PC-9 (cell line): Measurements from ENCODE around the gene ACOXL. TPM values are rescaled to one million over a fixed set of nuclear protein-coding genes. Genes with fewer than 3 reads are reported as not detected.

Experiments used
- BruUV-seq: library from RNA; stranded (reverse); fragments of 400-500 nt; replicated peaks from 2 replicates; lab custom pipeline; 2021; lab: Mats Ljungman, UMichigan
- CTCF ChIA-PET: fragments of 300-600 bp; sonication (Branson Sonifier 250); formaldehyde crosslinking; loops from one replicate; lab custom pipeline; 2022; ENCODE audit warnings: antibody characterized with exemption; lab: Charles Lee
- POLR2A ChIA-PET: fragments of 300-600 bp; sonication (Branson Sonifier 250); formaldehyde crosslinking; loops from one replicate; lab custom pipeline; 2022; ENCODE audit warnings: antibody characterized with exemption; ENCODE audit not compliant: unreplicated experiment; lab: Charles Lee
- DNase-seq, 2 experiments: peaks; one replicate each; pipeline versions ENCODE4 v3.0.0 to v3.0.0-alpha.2; 2015 to 2022; ENCODE audit warnings: mixed read lengths in 1 of 2
- H2AFZ ChIP-seq: fragments of 200-600 bp; sonication (generic); 2 replicates; pipeline ENCODE4 v1.8.1; 2017; ENCODE audit warnings: antibody characterized with exemption
- H3F3A ChIP-seq: fragments of 200-600 bp; sonication (generic); 2 replicates; pipeline ENCODE4 v1.8.1; 2017; ENCODE audit warnings: antibody characterized with exemption, mild to moderate bottlenecking, low read depth; ENCODE audit not compliant: insufficient read depth
- H3K27ac ChIP-seq: fragments of 200-600 bp; sonication (generic); 2 replicates; pipeline ENCODE4 v1.6.1; 2016; ENCODE audit warnings: mixed run types
- H3K27me3 ChIP-seq: fragments of 200-600 bp; sonication (generic); 2 replicates; pipeline ENCODE4 v1.6.1; 2016; ENCODE audit warnings: low read depth, mixed run types; ENCODE audit not compliant: insufficient read depth
- H3K36me3 ChIP-seq: fragments of 200-600 bp; sonication (generic); 2 replicates; pipeline ENCODE4 v1.6.1; 2016; ENCODE audit warnings: low read depth, mixed run types
- H3K4me1 ChIP-seq: fragments of 200-600 bp; sonication (generic); replicated peaks from 2 replicates; pipeline ENCODE4 v1.6.1; 2016; ENCODE audit warnings: mixed run types; ENCODE audit not compliant: insufficient read depth
- H3K4me2 ChIP-seq: fragments of 200-600 bp; sonication (generic); 2 replicates; pipeline ENCODE4 v1.6.1; 2017; ENCODE audit warnings: mixed run types
- H3K4me3 ChIP-seq: fragments of 200-600 bp; sonication (generic); 2 replicates; pipeline ENCODE4 v1.6.1; 2016; ENCODE audit warnings: mixed run types
- H3K79me2 ChIP-seq: fragments of 200-600 bp; sonication (generic); 2 replicates; pipeline ENCODE4 v1.6.1; 2017; ENCODE audit warnings: low read depth, mixed run types
- H3K9me2 ChIP-seq: fragments of 200-600 bp; sonication (generic); 2 replicates; pipeline ENCODE4 v1.8.1; 2017; ENCODE audit warnings: mild to moderate bottlenecking; ENCODE audit not compliant: insufficient read depth
- H3K9me3 ChIP-seq: fragments of 200-600 bp; sonication (generic); 2 replicates; pipeline ENCODE4 v1.8.1; 2016; ENCODE audit warnings: low read depth; ENCODE audit not compliant: insufficient read depth
- H4K20me1 ChIP-seq: fragments of 200-600 bp; sonication (generic); 2 replicates; pipeline ENCODE4 v1.8.1; 2017; ENCODE audit not compliant: insufficient read depth
- EZH2 ChIP-seq: fragments of 200-600 bp; sonication (generic); IDR thresholded peaks from 2 replicates; pipeline ENCODE4 v1.8.0; 2017; ENCODE audit warnings: antibody characterized with exemption, low read depth
- intact Hi-C: fragments of 100-400 bp; cut with micrococcal nuclease; formaldehyde crosslinking; loops from one replicate; pipeline ENCODE4 v1.10.0; 2022; ENCODE audit not compliant: unreplicated experiment
- total RNA-seq: library from RNA; stranded (reverse); gene quantifications from 2 replicates; pipeline ENCODE4 v1.2.3, GENCODE V29; 2021
- TF ChIP-seq, protein P1 (sequence below): fragments of 200-600 bp; sonication (generic); conservative IDR thresholded peaks from 2 replicates; pipeline ENCODE4 v1.6.1; 2017; ENCODE audit warnings: mixed run types, antibody characterized with exemption, mild to moderate bottlenecking, moderate library complexity

ACOXL gene
- total RNA-seq, 1 experiment from 2014 or later: 10.7 TPM

GRCh38 chr2:110948027-110948674, 215.8 kb downstream of the ACOXL start:
- no peaks in the 10 kb centered on the region for H3K36me3 ChIP-seq
- H3K27me3 ChIP-seq: no peaks in the 10 kb centered on the region
- H3K4me3 ChIP-seq: no peak overlapping the region
- no peak for DNase-seq
- H3K79me2 ChIP-seq: no peaks in the 10 kb centered on the region
- no peaks in the 10 kb centered on the region for H3K9me2 ChIP-seq
- H3K27ac ChIP-seq: no peak overlapping the region
- POLR2A ChIA-PET: no interaction called here
- H3K4me1 ChIP-seq: no peaks in the 10 kb centered on the region
- no peaks in the 10 kb centered on the region for H3F3A ChIP-seq
- no peak overlapping the region for H2AFZ ChIP-seq
- H3K4me2 ChIP-seq: no peak overlapping the region
- no peaks in the 10 kb centered on the region for H3K9me3 ChIP-seq
- TF ChIP-seq, protein P1, sequence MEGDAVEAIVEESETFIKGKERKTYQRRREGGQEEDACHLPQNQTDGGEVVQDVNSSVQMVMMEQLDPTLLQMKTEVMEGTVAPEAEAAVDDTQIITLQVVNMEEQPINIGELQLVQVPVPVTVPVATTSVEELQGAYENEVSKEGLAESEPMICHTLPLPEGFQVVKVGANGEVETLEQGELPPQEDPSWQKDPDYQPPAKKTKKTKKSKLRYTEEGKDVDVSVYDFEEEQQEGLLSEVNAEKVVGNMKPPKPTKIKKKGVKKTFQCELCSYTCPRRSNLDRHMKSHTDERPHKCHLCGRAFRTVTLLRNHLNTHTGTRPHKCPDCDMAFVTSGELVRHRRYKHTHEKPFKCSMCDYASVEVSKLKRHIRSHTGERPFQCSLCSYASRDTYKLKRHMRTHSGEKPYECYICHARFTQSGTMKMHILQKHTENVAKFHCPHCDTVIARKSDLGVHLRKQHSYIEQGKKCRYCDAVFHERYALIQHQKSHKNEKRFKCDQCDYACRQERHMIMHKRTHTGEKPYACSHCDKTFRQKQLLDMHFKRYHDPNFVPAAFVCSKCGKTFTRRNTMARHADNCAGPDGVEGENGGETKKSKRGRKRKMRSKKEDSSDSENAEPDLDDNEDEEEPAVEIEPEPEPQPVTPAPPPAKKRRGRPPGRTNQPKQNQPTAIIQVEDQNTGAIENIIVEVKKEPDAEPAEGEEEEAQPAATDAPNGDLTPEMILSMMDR: no peak
- no peak for TF ChIP-seq EZH2
- CTCF ChIA-PET: no interaction called here
- H4K20me1 ChIP-seq: no peaks in the 10 kb centered on the region
- BruUV-seq: no TSS peak
- intact Hi-C loops: no loop called here

DNA sequence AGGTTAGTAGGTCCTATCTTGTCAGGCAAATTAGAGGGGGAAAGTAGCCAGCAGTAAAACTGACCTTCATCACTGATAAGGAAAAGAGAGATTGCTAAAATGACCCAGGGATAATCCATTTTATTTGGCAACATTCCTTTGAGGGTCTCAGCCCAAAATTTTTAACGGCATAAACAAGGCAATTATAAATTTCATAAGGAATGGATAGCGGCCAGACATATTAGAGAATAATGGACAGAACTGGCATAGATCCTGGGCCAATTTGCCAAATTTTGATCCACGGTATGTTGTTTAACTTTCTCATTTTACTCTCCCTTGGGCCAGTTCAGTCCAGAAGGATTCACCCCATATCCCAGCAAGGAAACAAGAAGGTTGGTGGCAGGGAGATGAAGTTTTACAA, 217.9 kb downstream of the ACOXL start:
- no peaks in the 10 kb centered on the region for H3K9me2 ChIP-seq
- H3K79me2 ChIP-seq: no peaks in the 10 kb centered on the region
- H2AFZ ChIP-seq: no peak overlapping the region
- intact Hi-C loops: no loop called here
- H3K27me3 ChIP-seq: no peaks in the 10 kb centered on the region
- DNase-seq: no peak
- ChIA-PET POLR2A (no interaction called here), CTCF (no interaction called here)
- H3K4me3 ChIP-seq: no peak overlapping the region
- no peaks in the 10 kb centered on the region for H3K36me3 ChIP-seq
- no peak for TF ChIP-seq EZH2
- TF ChIP-seq, protein P1: no peak
- H3K27ac ChIP-seq: no peak overlapping the region
- no peak overlapping the region for H3K4me2 ChIP-seq
- no peaks in the 10 kb centered on the region for H3F3A ChIP-seq
- H3K9me3 ChIP-seq: no peaks in the 10 kb centered on the region
- no peaks in the 10 kb centered on the region for H4K20me1 ChIP-seq
- no TSS peak for BruUV-seq
- H3K4me1 ChIP-seq: no peaks in the 10 kb centered on the region

DNA sequence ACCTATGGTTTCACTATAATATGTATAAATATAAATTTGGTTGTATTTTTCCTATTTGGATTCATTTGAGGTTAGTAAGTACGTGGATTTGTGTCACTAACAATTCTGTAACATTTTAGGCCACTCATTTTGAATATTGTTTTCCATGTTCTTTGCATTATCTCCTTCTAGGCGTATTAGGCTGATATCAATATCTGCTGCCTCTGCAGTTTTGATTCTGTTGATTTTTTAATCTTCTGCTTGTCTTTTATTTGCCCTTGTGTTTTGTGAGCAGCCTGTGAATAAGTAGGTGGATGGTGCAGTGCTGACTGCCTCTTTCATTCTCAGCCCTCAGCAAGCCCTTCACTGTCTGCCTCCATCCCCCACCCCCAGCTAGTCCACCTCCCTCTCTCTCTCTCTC, 222.7 kb downstream of the ACOXL start:
- Histone ChIP-seq H3K36me3 (no peaks in the 10 kb centered on the region), H3K27ac (no peak overlapping the region), H3K4me1 (no peaks in the 10 kb centered on the region), H3K4me2 (no peak overlapping the region), H3K79me2 (no peaks in the 10 kb centered on the region), H3K27me3 (no peaks in the 10 kb centered on the region), H3F3A (no peaks in the 10 kb centered on the region), H3K9me2 (no peaks in the 10 kb centered on the region), H3K4me3 (no peak overlapping the region), H2AFZ (no peak overlapping the region), H3K9me3 (no peaks in the 10 kb centered on the region), H4K20me1 (no peaks in the 10 kb centered on the region)
- no peak for DNase-seq
- TF ChIP-seq, protein P1: no peak
- no peak for TF ChIP-seq EZH2
- intact Hi-C loops: no loop called here
- ChIA-PET POLR2A (no interaction called here), CTCF (interaction anchor here (0.6 kb wide), 1 partner anchor 180 kb away, joined by 9 read pairs; no protein-coding TSS in a partner anchor)
- no TSS peak for BruUV-seq
